CD4-positive, alpha-beta memory T cell (primary cell): ENCODE results near the gene TCF7L2. TPM values are rescaled to one million over a fixed set of nuclear protein-coding genes. Genes with fewer than 3 reads are reported as not detected.

ENCODE experiments used
- CTCF ChIA-PET: fragments of 350-600 bp; sonication (Branson Sonifier 250); formaldehyde crosslinking; loops from one replicate; lab custom pipeline; 2021; ENCODE audit warnings: inconsistent platforms; ENCODE audit not compliant: partially characterized antibody; lab: Charles Lee
- POLR2A ChIA-PET: fragments of 350-600 bp; sonication (Branson Sonifier 250); formaldehyde crosslinking; loops from one replicate; lab custom pipeline; 2021; ENCODE audit not compliant: partially characterized antibody; lab: Charles Lee
- DNase-seq, 5 donors: peaks; one replicate each; pipeline versions ENCODE4 v3.0.0 to v3.0.0-alpha.2; 2020 to 2022; ENCODE audit warnings: mixed read lengths in 1 of 5
- H3K27ac ChIP-seq: one replicate; pipeline ENCODE4 v1.7.0; 2013; ENCODE audit warnings: low read depth, low read length
- H3K27me3 ChIP-seq: 2 replicates; pipeline ENCODE4 v1.7.0; 2013; ENCODE audit warnings: mild to moderate bottlenecking, low read length, moderate library complexity; ENCODE audit not compliant: insufficient read depth
- H3K36me3 ChIP-seq: 2 replicates; pipeline ENCODE4 v1.7.0; 2013; ENCODE audit warnings: mild to moderate bottlenecking, low read length, moderate library complexity; ENCODE audit not compliant: insufficient read depth
- H3K4me1 ChIP-seq: 2 replicates; pipeline ENCODE4 v1.7.0; 2013; ENCODE audit warnings: mild to moderate bottlenecking, low read length, moderate library complexity; ENCODE audit not compliant: insufficient read depth
- H3K4me3 ChIP-seq, 2 donors: one replicate each; pipeline ENCODE4 v1.7.0; 2013; ENCODE audit warnings: low read length in 2 of 2, mild to moderate bottlenecking in 1 of 2
- H3K9me3 ChIP-seq, 2 donors: one replicate each; pipeline ENCODE4 v1.7.0; 2013; ENCODE audit warnings: low read length in 2 of 2, control low read depth in 1 of 2; ENCODE audit not compliant: control insufficient read depth in 1 of 2
- H3K27ac Mint-ChIP-seq, 7 donors: one replicate each; pipeline ENCODE4 v1.8.0; 2020 to 2021; ENCODE audit warnings: mixed read lengths in 7 of 7, mild to moderate bottlenecking in 6 of 7, inconsistent platforms in 3 of 7, moderate library complexity in 3 of 7
- H3K27me3 Mint-ChIP-seq, 2 donors: one replicate each; pipeline ENCODE4 v1.8.0; 2020 to 2021; ENCODE audit warnings: mixed read lengths in 2 of 2
- H3K36me3 Mint-ChIP-seq, 2 donors: one replicate each; pipeline ENCODE4 v1.8.0; 2020 to 2021; ENCODE audit warnings: mixed read lengths in 2 of 2, inconsistent platforms in 1 of 2, mild to moderate bottlenecking in 1 of 2
- H3K4me1 Mint-ChIP-seq, 4 donors: one replicate each; pipeline ENCODE4 v1.8.0; 2020 to 2021; ENCODE audit warnings: mixed read lengths in 4 of 4, mild to moderate bottlenecking in 1 of 4
- H3K4me3 Mint-ChIP-seq, 8 donors: one replicate each; pipeline ENCODE4 v1.8.0; 2020 to 2021; ENCODE audit warnings: mixed read lengths in 8 of 8, mild to moderate bottlenecking in 7 of 8, moderate library complexity in 6 of 8, inconsistent platforms in 3 of 8
- H3K9me3 Mint-ChIP-seq, 8 donors: one replicate each; pipeline ENCODE4 v1.8.0; 2020 to 2021; ENCODE audit warnings: mixed read lengths in 8 of 8, mild to moderate bottlenecking in 5 of 8, inconsistent platforms in 3 of 8, moderate library complexity in 1 of 8
- intact Hi-C: fragments of 100-400 bp; cut with micrococcal nuclease; formaldehyde crosslinking; loops from one replicate; pipeline ENCODE4 v1.15.1; 2023
- polyA plus RNA-seq, 2 donors: library from polyadenylated mRNA; unstranded; fragments of 300-500 nt; fragmentation: Illumina TruSeq; gene quantifications; one replicate each; pipeline ENCODE4 v1.2.3, GENCODE V29; 2021
- total RNA-seq, 2 experiments: library from RNA; stranded (reverse); gene quantifications; one replicate each; pipeline ENCODE4 v1.2.3, GENCODE V29; 2021

TCF7L2 gene
- total and polyA plus RNA-seq, 4 experiments from 2014 or later, result 0.16 to 3.2 (median 1.8) TPM

- no peaks in the 10 kb centered on the region for H3K9me3 ChIP-seq
- no peaks in the 10 kb centered on the region for H3K27me3 ChIP-seq
- no peak overlapping the region for H3K4me3 ChIP-seq
- intact Hi-C loops, result no loop called here
- H3K4me1 ChIP-seq, result no peaks in the 10 kb centered on the region
- Mint-ChIP-seq H3K4me1 (no peaks in the 10 kb centered on the region), H3K27ac (no peak overlapping the region), H3K9me3 (peaks cover 0 to 3% (median 0%) of the 10 kb centered on the region in 8 donors), H3K27me3 (peaks cover 0 to 1% of the 10 kb centered on the region in 2 donors), H3K36me3 (no peaks in the 10 kb centered on the region), H3K4me3 (no peak overlapping the region)
- no peak overlapping the region for H3K27ac ChIP-seq
- POLR2A ChIA-PET, result no interaction called here
- CTCF ChIA-PET, result no interaction called here
- DNase-seq, result no peak
- H3K36me3 ChIP-seq, result no peaks in the 10 kb centered on the region
These were observed 36.8 kb upstream of the TCF7L2 start for GRCh38 chr10:112913255-112913654.

GRCh38 chr10:112913661-112914287 lies 36.3 kb upstream of the TCF7L2 start:
- ChIA-PET POLR2A (no interaction called here), CTCF (no interaction called here)
- Histone ChIP-seq H3K27ac (no peak overlapping the region), H3K9me3 (no peaks in the 10 kb centered on the region), H3K4me3 (no peak overlapping the region), H3K27me3 (no peaks in the 10 kb centered on the region), H3K36me3 (no peaks in the 10 kb centered on the region), H3K4me1 (no peaks in the 10 kb centered on the region)
- Mint-ChIP-seq H3K27ac (no peak overlapping the region), H3K4me3 (no peak overlapping the region), H3K27me3 (peaks cover 0 to 1% of the 10 kb centered on the region in 2 donors), H3K4me1 (no peaks in the 10 kb centered on the region), H3K9me3 (peaks cover 0 to 3% (median 0%) of the 10 kb centered on the region in 8 donors), H3K36me3 (no peaks in the 10 kb centered on the region)
- intact Hi-C loops, result no loop called here
- no peak for DNase-seq

- ChIA-PET POLR2A (no interaction called here), CTCF (no interaction called here)
- no peak overlapping the region for H3K4me3 ChIP-seq
- H3K27ac ChIP-seq, result no peak overlapping the region
- no peak overlapping the region for H3K27ac Mint-ChIP-seq
- intact Hi-C loops, result no loop called here
- no peaks in the 10 kb centered on the region for H3K27me3 ChIP-seq
- H3K4me3 Mint-ChIP-seq, result no peak overlapping the region
- no peak for DNase-seq
- no peaks in the 10 kb centered on the region for H3K36me3 ChIP-seq
- H3K9me3 Mint-ChIP-seq, result peaks cover 0 to 3% (median 0%) of the 10 kb centered on the region in 8 donors
- no peaks in the 10 kb centered on the region for H3K36me3 Mint-ChIP-seq
- no peaks in the 10 kb centered on the region for H3K4me1 ChIP-seq
- H3K4me1 Mint-ChIP-seq, result no peaks in the 10 kb centered on the region
- H3K9me3 ChIP-seq, result no peaks in the 10 kb centered on the region
- H3K27me3 Mint-ChIP-seq, result peaks cover 0 to 1% of the 10 kb centered on the region in 2 donors
These were observed 35.6 kb upstream of the TCF7L2 start for GRCh38 chr10:112914288-112914952.

GRCh38 chr10:112915590-112916572 lies 34.2 kb upstream of the TCF7L2 start:
- Mint-ChIP-seq H3K36me3 (no peaks in the 10 kb centered on the region), H3K4me3 (no peak overlapping the region), H3K27me3 (peaks cover 0 to 1% of the 10 kb centered on the region in 2 donors), H3K27ac (no peak overlapping the region), H3K9me3 (peaks cover 0 to 3% (median 0%) of the 10 kb centered on the region in 8 donors), H3K4me1 (no peaks in the 10 kb centered on the region)
- CTCF ChIA-PET, result no interaction called here
- no peaks in the 10 kb centered on the region for H3K4me1 ChIP-seq
- no peaks in the 10 kb centered on the region for H3K9me3 ChIP-seq
- no peaks in the 10 kb centered on the region for H3K27me3 ChIP-seq
- DNase-seq, result no peak
- no peak overlapping the region for H3K27ac ChIP-seq
- no peaks in the 10 kb centered on the region for H3K36me3 ChIP-seq
- H3K4me3 ChIP-seq, result no peak overlapping the region
- POLR2A ChIA-PET, result no interaction called here
- intact Hi-C loops, result no loop called here

GRCh38 chr10:112917681-112918080 lies 32.4 kb upstream of the TCF7L2 start:
- no peaks in the 10 kb centered on the region for H3K4me1 Mint-ChIP-seq
- Histone ChIP-seq H3K4me3 (no peak overlapping the region), H3K4me1 (no peaks in the 10 kb centered on the region), H3K36me3 (no peaks in the 10 kb centered on the region), H3K9me3 (no peaks in the 10 kb centered on the region), H3K27me3 (no peaks in the 10 kb centered on the region), H3K27ac (no peak overlapping the region)
- POLR2A ChIA-PET, result no interaction called here
- no peak for DNase-seq
- intact Hi-C loops, result no loop called here
- no peak overlapping the region for H3K4me3 Mint-ChIP-seq
- no peak overlapping the region for H3K27ac Mint-ChIP-seq
- peaks cover 0 to 1% of the 10 kb centered on the region in 2 donors for H3K27me3 Mint-ChIP-seq
- no peaks in the 10 kb centered on the region for H3K36me3 Mint-ChIP-seq
- CTCF ChIA-PET, result no interaction called here
- peaks cover 0 to 3% (median 0%) of the 10 kb centered on the region in 8 donors for H3K9me3 Mint-ChIP-seq

- intact Hi-C loops, result no loop called here
- Histone ChIP-seq H3K4me3 (no peak overlapping the region), H3K4me1 (no peaks in the 10 kb centered on the region), H3K36me3 (no peaks in the 10 kb centered on the region), H3K27me3 (no peaks in the 10 kb centered on the region), H3K9me3 (no peaks in the 10 kb centered on the region), H3K27ac (no peak overlapping the region)
- peaks cover 0 to 1% of the 10 kb centered on the region in 2 donors for H3K27me3 Mint-ChIP-seq
- H3K36me3 Mint-ChIP-seq, result no peaks in the 10 kb centered on the region
- DNase-seq, result no peak
- H3K27ac Mint-ChIP-seq, result no peak overlapping the region
- H3K4me3 Mint-ChIP-seq, result no peak overlapping the region
- H3K4me1 Mint-ChIP-seq, result no peaks in the 10 kb centered on the region
- H3K9me3 Mint-ChIP-seq, result peaks cover 0 to 3% (median 0%) of the 10 kb centered on the region in 8 donors
- POLR2A ChIA-PET, result no interaction called here
- CTCF ChIA-PET, result no interaction called here
These were observed 31.3 kb upstream of the TCF7L2 start for GRCh38 chr10:112918771-112919170.

GRCh38 chr10:112919721-112920120 lies 30.3 kb upstream of the TCF7L2 start:
- Mint-ChIP-seq H3K9me3 (peaks cover 0 to 3% (median 0%) of the 10 kb centered on the region in 8 donors), H3K27me3 (no peaks in the 10 kb centered on the region), H3K4me3 (no peak overlapping the region), H3K27ac (no peak overlapping the region), H3K4me1 (no peaks in the 10 kb centered on the region), H3K36me3 (no peaks in the 10 kb centered on the region)
- Histone ChIP-seq H3K36me3 (no peaks in the 10 kb centered on the region), H3K27me3 (no peaks in the 10 kb centered on the region), H3K27ac (no peak overlapping the region), H3K9me3 (no peaks in the 10 kb centered on the region), H3K4me3 (no peak overlapping the region), H3K4me1 (no peaks in the 10 kb centered on the region)
- ChIA-PET POLR2A (interaction anchor here (0.5 kb wide), 1 partner anchor 63 kb away, joined by 3 read pairs; no protein-coding TSS in a partner anchor), CTCF (no interaction called here)
- no peak for DNase-seq
- intact Hi-C loops, result no loop called here
